ENCODE data around the gene SSBP4.
"Not testable (repeated sequence)": the region's sequence is repeated elsewhere in the genome, so short reads cannot be mapped to it uniquely, and the experiment has no call there.

SSBP4 gene

DNA sequence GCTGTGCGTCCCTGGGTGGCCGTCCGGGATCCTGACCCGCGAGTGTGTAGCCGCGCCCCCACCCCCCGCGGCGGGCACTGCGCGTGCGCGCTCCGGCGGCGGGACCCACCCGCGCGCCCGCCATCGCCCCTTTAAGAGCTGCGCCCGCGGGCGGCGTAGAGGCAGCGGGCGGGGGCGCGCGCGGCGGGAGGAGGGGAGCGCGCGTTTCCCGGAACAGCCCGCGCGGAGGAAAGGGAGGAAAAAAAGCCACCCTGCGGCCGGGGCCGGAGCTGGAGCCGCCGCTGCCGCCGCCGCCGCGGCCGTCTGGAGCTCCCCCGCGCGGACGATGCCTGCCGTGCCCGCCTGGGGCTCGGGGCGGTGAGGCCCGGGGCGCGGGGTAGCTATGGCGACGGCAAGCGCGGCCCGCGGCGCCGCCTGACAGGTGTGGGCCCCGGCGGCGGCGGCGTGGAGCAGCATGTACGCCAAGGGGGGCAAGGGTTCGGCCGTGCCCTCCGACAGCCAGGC, at the start of gene SSBP4:
Gene SSBP4 (plus strand): TSS at position 204 of the 504 bp plus-strand sequence. CDS start 251 bp downstream, at position 455.
- H3K9me3 ChIP-seq = no peaks in the 10 kb centered on the region
- H3K27me3 ChIP-seq = no peaks in the 10 kb centered on the region
- H4K20me1 ChIP-seq = peaks cover 40% of the 10 kb centered on the region
- H3K36me3 ChIP-seq = 0 out of 2 replicates have a peak, but pooled peaks cover 7% of the 10 kb centered on the region
- no peak for TF ChIP-seq Cebpa-rat (IDR thresholded peaks at IDR 0.05)
- H3K4me3 ChIP-seq = peak within 1 kb of the TSS; percentile 92
- peak within 1 kb of the TSS; percentile 92 for H3K9ac ChIP-seq
- H3K4me1 ChIP-seq = peaks cover 89% of the 10 kb centered on the region
- H3K4me2 ChIP-seq = peak within 1 kb of the TSS; percentile 98
- peak within 1 kb of the TSS; percentile 94 for H3K27ac ChIP-seq

DNA sequence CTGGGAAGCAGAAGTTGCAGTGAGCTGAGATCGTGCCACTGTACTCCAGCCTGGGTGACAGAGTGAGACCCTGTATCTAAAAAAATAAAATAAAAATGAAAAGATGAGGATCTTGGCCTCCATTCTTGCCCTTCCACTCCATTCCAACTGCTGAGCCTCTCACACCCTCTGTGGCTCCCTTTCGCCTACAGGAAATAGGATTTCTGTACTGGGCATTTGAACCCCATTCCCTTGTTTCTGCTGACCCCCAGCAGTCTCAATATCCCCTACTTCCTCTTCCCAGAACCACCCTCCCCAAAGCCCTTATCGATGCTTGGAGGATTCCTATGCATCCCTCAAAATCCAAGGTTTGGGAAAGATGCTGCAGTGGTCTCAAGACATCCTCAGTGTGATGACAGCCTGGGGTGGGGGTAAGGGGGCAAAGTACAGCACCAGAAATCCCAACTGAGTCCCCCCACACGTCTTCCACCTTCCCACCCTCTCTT, 45.7 kb upstream of the SSBP4 start:
- H3K27ac ChIP-seq = peak overlapping the region; percentile 82
- peak overlapping the region; percentile 60; the same call in 1 of the 2 replicates for H3K9ac ChIP-seq
- H3K4me3 ChIP-seq = no peak overlapping the region
- no peaks in the 10 kb centered on the region for H4K20me1 ChIP-seq
- H3K4me2 ChIP-seq = peak overlapping the region; percentile 86
- H3K36me3 ChIP-seq = no peaks in the 10 kb centered on the region
- H3K27me3 ChIP-seq = no peaks in the 10 kb centered on the region
- peaks cover 49% of the 10 kb centered on the region for H3K4me1 ChIP-seq
- TF ChIP-seq Cebpa-rat (IDR thresholded peaks at IDR 0.05) = no peak
- H3K9me3 ChIP-seq = no peaks in the 10 kb centered on the region

DNA sequence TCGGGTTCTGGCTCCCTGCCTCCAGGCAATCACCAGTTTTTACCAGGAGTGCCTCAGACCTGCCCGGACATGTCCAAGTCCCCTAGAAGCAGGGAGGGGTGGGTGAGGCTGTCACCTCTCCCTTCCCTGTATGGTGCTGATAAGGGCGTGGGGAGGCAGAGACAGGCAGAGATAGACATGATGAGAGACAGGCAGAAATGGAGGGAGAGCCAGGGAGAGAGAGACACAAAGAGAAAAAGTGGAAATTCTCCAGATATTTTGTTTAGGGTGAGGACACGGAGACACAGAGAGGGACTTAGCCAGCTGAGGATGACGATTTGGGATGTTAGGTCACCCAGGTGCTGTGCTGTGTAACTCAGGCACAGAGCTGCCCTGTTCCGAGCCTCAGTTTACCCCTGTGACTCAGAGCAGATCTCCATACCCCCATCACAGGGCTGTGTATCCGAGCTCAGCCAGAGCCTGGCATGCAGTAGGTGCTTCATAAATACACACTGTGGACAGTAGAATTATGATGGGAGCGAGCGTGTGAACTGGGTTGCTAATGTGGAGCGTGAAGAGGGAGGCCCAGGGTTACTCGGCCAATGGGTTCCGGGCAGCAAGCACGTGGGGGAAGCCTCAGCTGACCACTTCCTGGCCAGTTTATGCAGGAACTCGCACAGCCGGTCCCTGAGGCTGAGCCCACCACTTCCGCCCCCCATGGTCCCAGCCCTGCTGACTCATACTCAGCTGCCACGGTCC, 45.1 kb upstream of the SSBP4 start:
- no peaks in the 10 kb centered on the region for H3K36me3 ChIP-seq
- TF ChIP-seq Cebpa-rat (IDR thresholded peaks at IDR 0.05) = no peak
- 0 out of 2 replicates have a peak overlapping the region, but pooled peaks have one; percentile 13 for H3K4me3 ChIP-seq
- H3K27ac ChIP-seq = peak overlapping the region; percentile 82
- no peaks in the 10 kb centered on the region for H4K20me1 ChIP-seq
- peaks cover 49% of the 10 kb centered on the region for H3K4me1 ChIP-seq
- H3K9ac ChIP-seq = peak overlapping the region; percentile 60; the same call in 1 of the 2 replicates
- no peaks in the 10 kb centered on the region for H3K27me3 ChIP-seq
- no peaks in the 10 kb centered on the region for H3K9me3 ChIP-seq
- peak overlapping the region; percentile 86 for H3K4me2 ChIP-seq

- H3K4me3 ChIP-seq = no peak overlapping the region
- H3K36me3 ChIP-seq = no peaks in the 10 kb centered on the region
- no peaks in the 10 kb centered on the region for H3K27me3 ChIP-seq
- TF ChIP-seq Cebpa-rat (IDR thresholded peaks at IDR 0.05) = no peak
- H3K9me3 ChIP-seq = no peaks in the 10 kb centered on the region
- H3K4me2 ChIP-seq = 0 out of 2 replicates have a peak overlapping the region, but pooled peaks have one; percentile 23
- no peaks in the 10 kb centered on the region for H4K20me1 ChIP-seq
- no peak overlapping the region for H3K9ac ChIP-seq
- H3K27ac ChIP-seq = no peak overlapping the region
- peaks cover 52% of the 10 kb centered on the region for H3K4me1 ChIP-seq
Measured at GRCh38 chr19:18377026-18377425, 42.2 kb upstream of the SSBP4 start.

DNA sequence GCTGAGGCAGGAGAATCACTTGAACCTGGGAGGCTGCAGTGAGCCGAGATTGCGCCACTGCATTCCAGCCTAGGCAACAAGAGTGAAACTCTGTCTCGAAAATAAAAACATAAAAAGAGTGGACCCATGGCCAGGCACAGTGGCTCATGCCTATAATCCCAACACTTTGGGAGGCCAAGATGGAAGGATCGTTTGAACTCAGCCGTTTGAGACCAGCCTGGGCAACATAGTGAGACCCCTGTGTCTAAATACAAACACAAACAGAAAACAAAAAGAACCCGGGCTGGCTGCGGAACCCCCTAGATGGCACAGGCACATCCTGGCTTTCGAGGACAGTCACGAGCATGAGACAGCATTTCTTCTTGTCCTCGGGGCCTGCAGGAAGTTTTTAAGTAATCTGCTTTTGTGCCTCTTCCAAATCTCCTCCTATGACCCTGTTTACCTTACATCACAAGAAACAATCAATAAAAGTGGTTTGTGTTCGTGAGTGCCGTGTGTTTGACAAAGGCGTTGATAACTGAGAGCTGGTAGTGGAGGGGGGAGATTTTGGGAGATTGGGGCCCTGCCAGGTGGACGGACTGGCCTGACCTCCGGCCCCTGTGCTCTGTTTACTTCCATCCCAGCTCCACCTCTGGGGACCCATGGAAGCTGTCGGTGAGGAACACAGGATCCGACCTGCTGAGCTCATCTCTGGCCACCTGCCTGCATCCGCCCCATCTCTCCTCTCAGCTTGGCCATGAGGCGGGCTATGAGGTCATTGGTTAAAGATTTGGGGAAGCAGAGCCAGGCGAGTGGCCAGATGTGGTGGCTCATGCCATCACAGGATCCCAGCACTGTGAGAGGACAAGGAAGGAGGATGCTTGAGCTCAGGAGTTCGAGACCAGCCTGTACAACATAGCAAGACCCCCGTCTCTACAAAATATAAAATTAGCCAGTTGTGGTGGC, 39.1 kb upstream of the SSBP4 start:
- Histone ChIP-seq H4K20me1 (no peaks in the 10 kb centered on the region), H3K9ac (no peak overlapping the region), H3K4me1 (peaks cover 35% of the 10 kb centered on the region), H3K27ac (0 out of 2 replicates have a peak overlapping the region, but pooled peaks have one; percentile 9), H3K4me3 (no peak overlapping the region), H3K9me3 (no peaks in the 10 kb centered on the region), H3K4me2 (no peak overlapping the region), H3K36me3 (no peaks in the 10 kb centered on the region), H3K27me3 (no peaks in the 10 kb centered on the region)
- no peak for TF ChIP-seq Cebpa-rat (IDR thresholded peaks at IDR 0.05)

DNA sequence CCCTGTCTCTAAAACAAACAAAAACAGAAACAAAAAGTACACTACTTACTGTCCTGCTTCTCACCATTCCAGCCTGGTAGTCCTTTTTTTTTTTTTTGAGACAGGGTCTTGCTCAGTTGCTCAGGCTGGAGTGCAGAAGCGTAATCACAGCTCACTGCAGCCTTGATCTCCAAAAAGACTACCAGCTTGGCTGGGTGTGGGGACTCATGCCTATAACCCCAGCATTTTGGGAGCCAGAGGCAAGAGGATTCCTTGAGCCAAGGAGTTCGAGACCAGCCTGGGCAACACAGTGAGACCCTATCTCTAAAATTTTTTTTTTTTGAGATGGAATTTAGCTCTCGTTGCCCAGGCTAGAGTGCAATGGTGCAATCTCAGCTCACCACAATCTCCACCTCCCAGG, 38.4 kb upstream of the SSBP4 start:
- H3K4me1 ChIP-seq = peaks cover 27% of the 10 kb centered on the region
- no peak for TF ChIP-seq Cebpa-rat (IDR thresholded peaks at IDR 0.05)
- H3K36me3 ChIP-seq = no peaks in the 10 kb centered on the region
- no peak overlapping the region for H3K4me3 ChIP-seq
- no peaks in the 10 kb centered on the region for H3K9me3 ChIP-seq
- H3K9ac ChIP-seq = no peak overlapping the region
- H3K4me2 ChIP-seq = no peak overlapping the region
- H3K27me3 ChIP-seq = no peaks in the 10 kb centered on the region
- H3K27ac ChIP-seq = no peak overlapping the region
- H4K20me1 ChIP-seq = no peaks in the 10 kb centered on the region

- not testable (repeated sequence) for H3K4me3 ChIP-seq, H3K9ac ChIP-seq, H3K4me2 ChIP-seq, H4K20me1 ChIP-seq, H3K36me3 ChIP-seq, H3K27ac ChIP-seq, H3K9me3 ChIP-seq
- Histone ChIP-seq H3K27me3 (peaks cover 17% of the 10 kb centered on the region; the same call in 1 of the 2 replicates), H3K4me1 (peaks cover 34% of the 10 kb centered on the region)
Measured at GRCh38 chr19:18383622-18384021, 35.6 kb upstream of the SSBP4 start.

- Histone ChIP-seq H4K20me1 (no peaks in the 10 kb centered on the region), H3K36me3 (no peaks in the 10 kb centered on the region), H3K9me3 (no peaks in the 10 kb centered on the region), H3K27ac (no peak overlapping the region), H3K9ac (no peak overlapping the region), H3K27me3 (peaks cover 24% of the 10 kb centered on the region; the same call in 1 of the 2 replicates), H3K4me3 (no peak overlapping the region), H3K4me2 (no peak overlapping the region), H3K4me1 (peaks cover 41% of the 10 kb centered on the region)
- TF ChIP-seq Cebpa-rat (IDR thresholded peaks at IDR 0.05) = no peak
Measured at GRCh38 chr19:18384775-18385174, 34.4 kb upstream of the SSBP4 start.

GRCh38 chr19:18385359-18385674, 33.9 kb upstream of the SSBP4 start:
- H3K27ac ChIP-seq = no peak overlapping the region
- no peaks in the 10 kb centered on the region for H3K9me3 ChIP-seq
- no peaks in the 10 kb centered on the region for H4K20me1 ChIP-seq
- peaks cover 41% of the 10 kb centered on the region for H3K4me1 ChIP-seq
- H3K9ac ChIP-seq = no peak overlapping the region
- H3K27me3 ChIP-seq = peaks cover 29% of the 10 kb centered on the region; the same call in 1 of the 2 replicates
- H3K4me2 ChIP-seq = 0 out of 2 replicates have a peak overlapping the region, but pooled peaks have one; percentile 7
- TF ChIP-seq Cebpa-rat (IDR thresholded peaks at IDR 0.05) = no peak
- no peaks in the 10 kb centered on the region for H3K36me3 ChIP-seq
- H3K4me3 ChIP-seq = no peak overlapping the region

All from BLaER1 (cell line).